Panc1 (cell line): ENCODE measurements around the gene HNRNPA3. TPM values are rescaled to one million over a fixed set of nuclear protein-coding genes. Genes with fewer than 3 reads are reported as not detected.
"Not testable (repeated sequence)": the region's sequence is repeated elsewhere in the genome, so short reads cannot be mapped to it uniquely, and the experiment has no call there.

Source experiments
- ATAC-seq: fragments of 200-7000 bp; cut with Tn5 transposase; 2 replicates; pipeline ENCODE4 v1.9.1; 2020; ENCODE audit warnings: mild to moderate bottlenecking, moderate library complexity
- BruUV-seq: library from RNA; stranded (reverse); fragments of 400-500 nt; replicated peaks from 2 replicates; lab custom pipeline; 2021; lab: Mats Ljungman, UMichigan
- CTCF ChIA-PET: fragments of 300-600 bp; sonication (Branson Sonifier 250); formaldehyde crosslinking; loops from one replicate; lab custom pipeline; 2022; ENCODE audit warnings: antibody characterized with exemption; lab: Charles Lee
- POLR2A ChIA-PET: fragments of 300-600 bp; sonication (Branson Sonifier 250); formaldehyde crosslinking; loops from one replicate; lab custom pipeline; 2022; ENCODE audit warnings: antibody characterized with exemption; lab: Charles Lee
- DNase-seq: peaks from one replicate; pipeline ENCODE4 v3.0.0-alpha.2; 2010; ENCODE audit warnings: low read depth, low spot score
- H3K27ac ChIP-seq: 2 replicates; pipeline ENCODE4 v1.5.1; 2011; ENCODE audit warnings: mild to moderate bottlenecking, low read length, inconsistent platforms
- H3K27me3 ChIP-seq: fragments of 200-500 bp; sonication (Bioruptor generic); 2 replicates; pipeline ENCODE4 v1.6.0; 2014; ENCODE audit warnings: low read length, inconsistent platforms; ENCODE audit not compliant: control insufficient read depth, insufficient read depth
- H3K36me3 ChIP-seq: fragments of 200-500 bp; sonication (Bioruptor generic); 2 replicates; pipeline ENCODE4 v1.5.1; 2014; ENCODE audit warnings: inconsistent platforms, mild to moderate bottlenecking, low read length, moderate library complexity; ENCODE audit not compliant: control insufficient read depth, insufficient read depth
- H3K4me1 ChIP-seq: 2 replicates; pipeline ENCODE4 v1.5.1; 2011; ENCODE audit warnings: inconsistent platforms, mild to moderate bottlenecking, low read length, moderate library complexity; ENCODE audit not compliant: control insufficient read depth, insufficient read depth
- H3K4me3 ChIP-seq, 2 experiments: 2 replicates each; pipeline ENCODE4 v1.5.1; 2011 to 2012; ENCODE audit warnings: low read depth in 2 of 2, low read length in 2 of 2, mild to moderate bottlenecking in 2 of 2, inconsistent platforms in 1 of 2, moderate library complexity in 1 of 2
- H3K9me3 ChIP-seq: fragments of 200-500 bp; sonication (Bioruptor generic); 2 replicates; pipeline ENCODE4 v1.5.1; 2014; ENCODE audit warnings: low read depth, mild to moderate bottlenecking, inconsistent platforms, low read length, moderate library complexity; ENCODE audit not compliant: control insufficient read depth, insufficient read depth
- CTCF ChIP-seq: fragments of 450-650 bp; IDR thresholded peaks from 2 replicates; pipeline ENCODE4 v1.5.1; 2017; ENCODE audit warnings: mild to moderate bottlenecking
- POLR2AphosphoS5 ChIP-seq: IDR thresholded peaks from 2 replicates; pipeline ENCODE4 v1.6.1; 2012; ENCODE audit warnings: mild to moderate bottlenecking, low read depth, low read length, moderate library complexity
- REST ChIP-seq, 2 experiments: IDR thresholded peaks; 2 replicates each; pipeline ENCODE4 v1.6.1; 2011 to 2012; ENCODE audit warnings: low read depth in 2 of 2, control low read depth in 1 of 2, low read length in 1 of 2, mild to moderate bottlenecking in 1 of 2, moderate library complexity in 1 of 2; ENCODE audit not compliant: insufficient read depth in 1 of 2
- SIN3A ChIP-seq: IDR thresholded peaks from 2 replicates; pipeline ENCODE4 v1.6.1; 2012; ENCODE audit warnings: low read depth, mild to moderate bottlenecking, low read length, moderate library complexity, borderline replicate concordance; ENCODE audit not compliant: insufficient read depth
- TCF7L2 ChIP-seq: IDR thresholded peaks from 2 replicates; pipeline ENCODE4 v1.6.1; 2011; ENCODE audit warnings: mild to moderate bottlenecking, low read depth, low read length, inconsistent platforms
- in situ Hi-C: cut with HindIII; loops from 2 replicates; pipeline ENCODE4 v1.10.0; 2016; ENCODE audit warnings: low sequenced_read_pairs, low pct_unique_long_range_greater_than_20kb
- intact Hi-C: fragments of 100-400 bp; cut with micrococcal nuclease; formaldehyde crosslinking; loops from one replicate; pipeline ENCODE4 v1.10.0; 2022; ENCODE audit not compliant: unreplicated experiment
- total RNA-seq: library from RNA; stranded (reverse); gene quantifications from one replicate; pipeline ENCODE4 v1.2.1, GENCODE V29; 2021; ENCODE audit not compliant: unreplicated experiment

HNRNPA3 gene
- total RNA-seq, 1 experiment from 2014 or later: 228 TPM

DNA sequence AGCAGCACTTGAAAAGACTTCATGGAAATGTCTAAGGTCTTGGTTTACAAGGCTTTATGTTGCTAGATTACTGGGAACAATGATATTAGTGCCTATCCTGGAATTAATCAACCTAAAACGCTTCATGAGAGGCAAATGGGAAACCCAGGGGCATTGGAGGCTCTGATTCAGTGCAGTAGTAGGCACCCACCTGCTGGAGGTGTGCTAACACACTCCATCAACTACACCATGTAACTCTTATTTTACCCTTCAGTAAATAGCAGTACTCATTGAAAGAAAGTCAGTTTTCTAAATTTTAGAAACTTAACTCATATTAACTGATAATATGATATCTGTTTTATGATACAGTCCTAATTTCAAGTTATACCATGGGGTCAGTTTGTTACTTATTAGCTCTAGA is 17.4 kb upstream of the HNRNPA3 start:
- Histone ChIP-seq H3K4me3 (no peak overlapping the region), H3K27me3 (no peaks in the 10 kb centered on the region), H3K9me3 (no peaks in the 10 kb centered on the region), H3K27ac (no peak overlapping the region), H3K36me3 (no peaks in the 10 kb centered on the region), H3K4me1 (no peaks in the 10 kb centered on the region; the same call in 1 of the 2 replicates)
- POLR2A ChIA-PET: no interaction called here
- no peak; the same call in 1 of the 2 replicates for ATAC-seq
- TF ChIP-seq CTCF (peak; percentile 28; the same call in 1 of the 2 replicates), REST (IDR thresholded peaks at IDR 0.05; ENCODE audit: insufficient read depth in 1 of 2, low read depth in 2 of 2, low read length in 1 of 2) (no peak)
- no peak for DNase-seq
- intact Hi-C loops: no loop called here
- in situ Hi-C loops: no loop called here
- BruUV-seq: no TSS peak
- CTCF ChIA-PET: no interaction called here

DNA sequence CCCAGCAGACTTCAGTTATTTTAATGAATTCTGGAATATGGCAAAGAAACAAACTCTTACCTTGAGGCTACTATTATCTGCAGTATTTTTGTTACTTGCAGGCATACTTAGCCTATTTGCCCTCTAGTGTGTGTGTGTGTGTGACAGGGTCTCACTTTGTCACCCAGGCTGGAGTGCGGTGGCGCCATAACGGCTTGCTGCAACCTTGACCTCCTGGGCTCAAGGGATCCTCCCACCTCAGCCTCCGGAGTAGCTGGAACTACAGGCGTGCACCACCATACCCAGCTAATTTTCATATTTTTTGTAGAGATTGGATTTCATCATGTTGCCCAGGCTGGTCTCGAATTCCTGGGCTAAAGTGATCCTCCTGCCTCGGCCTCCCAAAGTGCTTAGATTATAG is 12.2 kb upstream of the HNRNPA3 start:
- CTCF ChIA-PET: interaction anchor here (0.7 kb wide), 1 partner anchor 878 kb away, joined by 10 read pairs; no protein-coding TSS in a partner anchor
- H3K9me3 ChIP-seq, BruUV-seq, in situ Hi-C loops, H3K27ac ChIP-seq, ATAC-seq, intact Hi-C loops, H3K36me3 ChIP-seq, POLR2A ChIA-PET, DNase-seq, H3K27me3 ChIP-seq, H3K4me3 ChIP-seq: not testable (repeated sequence)
- H3K4me1 ChIP-seq: peaks cover 11% of the 10 kb centered on the region; the same call in 1 of the 2 replicates

DNA sequence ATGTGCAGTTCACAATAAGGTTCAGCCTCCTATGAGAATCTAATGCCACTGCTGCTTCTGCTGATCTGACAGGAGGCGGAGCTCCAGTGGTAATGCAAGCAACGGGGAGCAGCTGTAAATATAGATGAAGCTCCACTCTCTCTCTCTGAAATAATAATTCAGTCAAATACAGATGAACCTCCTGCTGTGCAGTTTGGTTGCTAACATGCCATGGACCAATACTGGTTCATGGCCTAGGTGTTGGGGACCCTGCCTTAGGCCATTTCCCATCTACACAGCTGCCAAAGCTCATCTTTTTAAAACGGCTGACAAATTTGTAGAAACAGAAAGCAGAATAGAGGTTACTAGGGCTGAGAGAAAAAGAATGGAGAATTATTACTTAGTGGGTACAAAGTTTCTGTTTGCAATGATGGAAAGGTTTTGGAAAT is 10.7 kb upstream of the HNRNPA3 start:
- ChIA-PET CTCF (interaction anchor here (0.6 kb wide), 1 partner anchor 37 kb away, joined by 3 read pairs; no protein-coding TSS in a partner anchor), POLR2A (interaction anchor here (0.7 to 0.9 kb wide), 2 partner anchors 18 to 125 kb away, joined by 3 read pairs; no protein-coding TSS in a partner anchor)
- Histone ChIP-seq H3K36me3 (no peaks in the 10 kb centered on the region), H3K4me3 (no peak overlapping the region), H3K4me1 (peaks cover 11% of the 10 kb centered on the region; the same call in 1 of the 2 replicates), H3K9me3 (no peaks in the 10 kb centered on the region), H3K27me3 (no peaks in the 10 kb centered on the region), H3K27ac (peak overlapping the region; percentile 34; the same call in 1 of the 2 replicates)
- no peak for ATAC-seq
- in situ Hi-C loops: no loop called here
- no TSS peak for BruUV-seq
- intact Hi-C loops: no loop called here
- no peak for DNase-seq
- no peak for TF ChIP-seq REST (IDR thresholded peaks at IDR 0.05; ENCODE audit: insufficient read depth in 1 of 2, low read depth in 2 of 2, low read length in 1 of 2)
- TF ChIP-seq SIN3A: no peak
- no peak for TF ChIP-seq POLR2AphosphoS5
- no peak for TF ChIP-seq TCF7L2
- no peak for TF ChIP-seq CTCF
